Measurements from ENCODE around the gene PCDH12. TPM values are rescaled to one million over a fixed set of nuclear protein-coding genes. Genes with fewer than 3 reads are reported as not detected.

The PCDH12 gene
- total and polyA plus RNA-seq, 10 donors, result 2.1 to 72.0 (median 33.4) TPM

- Histone ChIP-seq H3K27ac (no peak overlapping the region), H3K4me1 (peaks cover 4 to 36% (median 22%) of the 10 kb centered on the region in 6 donors), H3K36me3 (no peaks in the 10 kb centered on the region), H3K27me3 (replicated peaks in 1 of 7) (peaks cover 0 to 5% (median 0%) of the 10 kb centered on the region in 7 donors), H3K4me3 (no peak overlapping the region), H3K9me3 (no peaks in the 10 kb centered on the region)
- no peak for TF ChIP-seq POLR2A (IDR thresholded peaks at IDR 0.05)
- no peak for TF ChIP-seq POLR2AphosphoS5 (IDR thresholded peaks at IDR 0.05)
- no peak for TF ChIP-seq CTCF (IDR thresholded peaks at IDR 0.05 in 8 of 11, conservative IDR thresholded peaks at IDR 0.05 in 3 of 11)
- intact Hi-C loops (cut with DNase I; ENCODE audit: low total_unique reads), result no loop called here
- no peak for DNase-seq
- WGBS, 5 donors, result 92 to 98% (median 93%) methylated on average over 8 of the region's 8 CpGs
Measured at GRCh38 chr5:141919218-141920119, 38.5 kb downstream of the PCDH12 start.

DNA sequence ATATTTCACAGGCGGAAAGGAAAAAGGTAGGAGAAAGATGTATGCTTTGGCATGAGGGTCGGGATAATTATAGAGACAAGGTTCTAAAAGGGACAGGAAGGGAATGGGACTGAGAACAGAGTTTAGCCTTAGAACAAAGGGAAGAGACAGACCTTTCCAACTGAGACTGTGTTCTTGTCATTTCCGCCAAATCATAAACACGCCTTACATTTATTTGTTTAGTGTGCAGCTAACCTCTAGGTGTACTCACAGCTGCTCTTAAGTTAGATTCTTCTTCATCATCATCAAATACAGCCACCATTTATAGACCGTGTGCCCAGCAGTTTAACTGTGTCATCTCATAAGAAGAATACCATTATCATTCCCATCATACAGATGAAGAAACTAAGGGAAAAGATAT, 40.2 kb downstream of the PCDH12 start:
- peaks cover 0 to 22% (median 0%) of the 10 kb centered on the region in 7 donors for H3K27me3 ChIP-seq (replicated peaks in 1 of 7)
- DNase-seq, result no peak
- H3K9me3 ChIP-seq, result no peaks in the 10 kb centered on the region
- no peak overlapping the region for H3K4me3 ChIP-seq
- peaks cover 8 to 37% (median 24%) of the 10 kb centered on the region in 6 donors for H3K4me1 ChIP-seq
- no peak overlapping the region for H3K27ac ChIP-seq
- TF ChIP-seq POLR2AphosphoS5 (IDR thresholded peaks at IDR 0.05), result no peak
- no peak for TF ChIP-seq POLR2A (IDR thresholded peaks at IDR 0.05)
- TF ChIP-seq CTCF (IDR thresholded peaks at IDR 0.05 in 8 of 11, conservative IDR thresholded peaks at IDR 0.05 in 3 of 11), result no peak
- 84 to 94% (median 86%) methylated on average over 5 of the region's 5 CpGs for WGBS, 5 donors
- intact Hi-C loops (cut with DNase I; ENCODE audit: low total_unique reads), result no loop called here
- H3K36me3 ChIP-seq, result no peaks in the 10 kb centered on the region

DNA sequence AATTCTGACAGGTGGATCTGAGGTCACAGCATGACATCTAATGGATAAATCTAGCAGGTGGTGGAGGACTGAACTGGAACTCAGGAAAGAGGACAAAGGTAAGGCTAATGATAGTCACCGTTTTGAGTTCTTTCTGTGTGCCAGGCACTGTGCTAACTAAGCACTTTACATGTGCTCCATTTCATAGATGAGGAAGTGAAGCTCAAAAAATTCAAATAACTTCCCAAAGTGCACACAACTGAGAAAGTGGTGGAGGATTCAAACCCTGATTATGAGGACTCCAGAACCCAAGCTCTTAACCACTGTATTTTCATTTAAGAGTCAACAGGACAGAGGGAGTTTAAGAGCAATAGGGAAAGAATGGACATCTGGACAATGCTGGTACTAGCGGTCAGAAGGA, 41.5 kb downstream of the PCDH12 start:
- DNase-seq, result no peak
- H3K27me3 ChIP-seq (replicated peaks in 1 of 7), result peaks cover 0 to 30% (median 0%) of the 10 kb centered on the region in 7 donors
- peaks cover 8 to 32% (median 19%) of the 10 kb centered on the region in 6 donors for H3K4me1 ChIP-seq
- WGBS, 5 donors, result 60 to 70% (median 61%) methylated on average over 2 of the region's 2 CpGs
- intact Hi-C loops (cut with DNase I; ENCODE audit: low total_unique reads), result no loop called here
- no peaks in the 10 kb centered on the region for H3K36me3 ChIP-seq
- H3K4me3 ChIP-seq, result no peak overlapping the region
- TF ChIP-seq CTCF (IDR thresholded peaks at IDR 0.05 in 8 of 11, conservative IDR thresholded peaks at IDR 0.05 in 3 of 11) (no peak), POLR2A (IDR thresholded peaks at IDR 0.05) (no peak), POLR2AphosphoS5 (IDR thresholded peaks at IDR 0.05) (no peak)
- H3K27ac ChIP-seq, result no peak overlapping the region
- H3K9me3 ChIP-seq, result no peaks in the 10 kb centered on the region

- no peaks in the 10 kb centered on the region for H3K9me3 ChIP-seq
- H3K4me1 ChIP-seq, result peaks cover 8 to 32% (median 19%) of the 10 kb centered on the region in 6 donors
- H3K4me3 ChIP-seq, result no peak overlapping the region
- TF ChIP-seq POLR2A (IDR thresholded peaks at IDR 0.05) (no peak), CTCF (IDR thresholded peaks at IDR 0.05 in 8 of 11, conservative IDR thresholded peaks at IDR 0.05 in 3 of 11) (no peak), POLR2AphosphoS5 (IDR thresholded peaks at IDR 0.05) (no peak)
- H3K27me3 ChIP-seq (replicated peaks in 1 of 7), result peaks cover 0 to 30% (median 0%) of the 10 kb centered on the region in 7 donors
- intact Hi-C loops (cut with DNase I; ENCODE audit: low total_unique reads), result no loop called here
- DNase-seq, result no peak
- no peak overlapping the region for H3K27ac ChIP-seq
- 86 to 94% (median 88%) methylated on average over 6 of the region's 6 CpGs for WGBS, 5 donors
- H3K36me3 ChIP-seq, result no peaks in the 10 kb centered on the region
Measured at GRCh38 chr5:141915881-141916336, 42.1 kb downstream of the PCDH12 start.

Data from spleen (tissue), 11 donors.